Heart left ventricle (tissue), 16 donors: ENCODE results near the gene SHC1. TPM values are rescaled to one million over a fixed set of nuclear protein-coding genes. Genes with fewer than 3 reads are reported as not detected.

Experiments
- ATAC-seq, 4 donors: fragments of 200-7000 bp; cut with Tn5 transposase; one replicate each; pipeline ENCODE4 v1.9.1; 2020 to 2022; ENCODE audit warnings: moderate library complexity in 4 of 4, mild to moderate bottlenecking in 3 of 4, moderate number of reproducible peaks in 1 of 4
- DNase-seq, 5 donors: peaks; one replicate each; pipeline ENCODE4 v3.0.0-alpha.2; 2020
- H3K27ac ChIP-seq, 12 donors: fragments of 200-600 bp; sonication (generic) in 4 of 12; one replicate each; pipeline versions ENCODE4 v1.5.0 to v1.8.0; 2016 to 2022; ENCODE audit warnings: mild to moderate bottlenecking in 2 of 12
- H3K27me3 ChIP-seq, 9 donors: fragments of 200-600 bp; sonication (generic) in 2 of 9; one replicate each; pipeline versions ENCODE4 v1.5.1 to v1.8.0; 2016 to 2022; ENCODE audit warnings: mild to moderate bottlenecking in 3 of 9
- H3K36me3 ChIP-seq, 9 donors: fragments of 200-600 bp; sonication (generic) in 2 of 9; one replicate each; pipeline versions ENCODE4 v1.5.0 to v1.8.0; 2018 to 2022; ENCODE audit warnings: mild to moderate bottlenecking in 2 of 9
- H3K4me1 ChIP-seq, 12 donors: fragments of 200-600 bp; sonication (generic) in 4 of 12; one replicate each; pipeline versions ENCODE4 v1.5.0 to v1.8.0; 2016 to 2022; ENCODE audit warnings: mild to moderate bottlenecking in 3 of 12
- H3K4me3 ChIP-seq, 12 donors: fragments of 200-600 bp; sonication (generic) in 4 of 12; one replicate each; pipeline versions ENCODE4 v1.5.0 to v1.8.0; 2017 to 2022; ENCODE audit warnings: mild to moderate bottlenecking in 9 of 12, moderate library complexity in 4 of 12
- H3K9me3 ChIP-seq, 12 donors: fragments of 200-600 bp; sonication (generic) in 4 of 12; one replicate each; pipeline versions ENCODE4 v1.5.0 to v1.8.0; 2016 to 2022; ENCODE audit warnings: mild to moderate bottlenecking in 1 of 12
- POLR2A ChIP-seq, 2 donors: fragments of 450-650 bp; IDR thresholded peaks; one replicate each; pipeline ENCODE4 v1.6.1; 2017; ENCODE audit warnings: antibody characterized with exemption in 2 of 2, mild to moderate bottlenecking in 2 of 2, moderate library complexity in 2 of 2
- WGBS, 4 donors: extraction: QIAGEN DNeasy Blood & Tissue Kit in 2 of 4; methylation state at CpG; one replicate each; pipeline versions ENCODE4 v1.1.5 to v1.1.7; 2013 to 2018; 5-methylcytosine and 5-hydroxymethylcytosine counted together
- intact Hi-C, 10 donors: fragments of 100-400 bp; cut with DNase I; formaldehyde crosslinking; loops; one replicate each; pipeline versions ENCODE4 v1.11.1 to v1.14.2; 2022
- polyA plus RNA-seq, 2 donors: library from polyadenylated mRNA; stranded (reverse); fragments of 200-250 nt; gene quantifications; one replicate each; pipeline ENCODE4 v1.2.3, GENCODE V29; 2013
- total RNA-seq, 9 donors: library from RNA; depleted of rRNA in 2 of 9; stranded (reverse); fragments of >200 nt in 2 of 9; fragmentation: NEBNext Ultra II Directional in 3 of 9; extraction: Animal tissue kit (Norgen Biotek cat#: 25700) in 3 of 9; gene quantifications; one replicate each; pipeline versions ENCODE4 v1.1.0 to v1.2.4, GENCODE V29; 2016 to 2023
- TF ChIP-seq, protein P1 (sequence below), 12 donors: fragments of 200-600 bp; sonication (generic) in 4 of 12; IDR thresholded peaks; one replicate each; pipeline versions ENCODE4 v1.5.0 to v1.8.0; 2018 to 2022; ENCODE audit warnings: antibody characterized with exemption in 12 of 12, mild to moderate bottlenecking in 5 of 12
- donor health status: ischemic (EF 13 %, LVEDD 7.1; RV severe dilation, severe dysfunction).
- donor health status: healthy with polysubstance abuse.
- donor health status: DM: no; HTN: yes; CAD: no.
- donor health status: DM: no; HTN: no; CAD: no.
- donor health status: ischemic (EF 25% LVEDD 6.9; RV normal size, moderate dysfunction).
- donor health status: ischemic (EF 25% LVEDD 5.7; RV mildly dilated, moderate dysfunction).
- donor health status: healthy.
- donor health status: DM: yes; HTN: yes; CAD: no.
- donor health status: ischemic (EF 35%, LVEDD 5.7; RV mildly dilated, moderate dysfunction).
- donor health status: nonischemic (EF 11% LVEDD 7.7; RV severe dilation, severe dysfunction).
- donor health status: DM: yes; HTN: yes; CAD: no.
- donor health status: PGD.
- donor health status: ischemic (EF 29% LVEDD 5.4; RV normal size, mild dysfunction).
- donor health status: nonischemic (EF 23%, LVEDD 6.1; RV moderate dilation, normal function).

The SHC1 gene
- total and polyA plus RNA-seq, 11 donors = 23.6 to 115 (median 62.4) TPM

DNA sequence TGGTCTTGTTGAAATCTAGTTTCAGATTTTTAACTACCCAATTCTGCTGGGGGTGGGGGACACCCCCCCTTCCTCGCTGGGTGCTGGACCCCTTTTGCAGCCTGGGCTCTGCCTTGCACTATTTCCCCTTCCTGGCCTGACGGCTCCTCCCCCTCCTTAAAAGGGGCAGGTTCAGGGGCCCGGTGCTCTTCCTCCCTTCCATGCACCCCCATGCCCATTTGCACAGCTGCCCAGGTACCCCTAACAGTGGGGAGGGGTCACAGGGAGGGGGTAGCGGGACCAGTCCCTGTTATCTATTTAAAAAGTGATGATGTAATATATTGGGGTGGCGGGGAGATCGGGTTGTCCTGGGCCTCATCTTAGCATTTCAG is 47.4 kb upstream of the SHC1 start:
- Histone ChIP-seq H3K27me3 (no peaks in the 10 kb centered on the region), H3K4me3 (peak overlapping the region in 10 of 12 donors; percentile 44 to 69 (median 60)), H3K9me3 (no peaks in the 10 kb centered on the region), H3K27ac (peak overlapping the region; percentile 63 to 91 (median 84)), H3K4me1 (peaks cover 5 to 43% (median 18%) of the 10 kb centered on the region in 12 donors), H3K36me3 (peaks cover 0 to 25% (median 17%) of the 10 kb centered on the region in 9 donors)
- intact Hi-C loops = loop anchor here in 5 of 10 donors (2.0 to 5.0 kb wide), 8 partner anchors 15 to 61 kb away; partner anchors contain the start of genes ADAM15 (in 2 of the 5), PYGO2 (in 2 of the 5), CKS1B (in 1 of the 5) and PBXIP1 (in 1 of the 5)
- 55 to 58% (median 57%) methylated on average over 6 of the region's 6 CpGs for WGBS, 4 donors
- TF ChIP-seq POLR2A (IDR thresholded peaks at IDR 0.05) = no peak
- TF ChIP-seq, protein P1, sequence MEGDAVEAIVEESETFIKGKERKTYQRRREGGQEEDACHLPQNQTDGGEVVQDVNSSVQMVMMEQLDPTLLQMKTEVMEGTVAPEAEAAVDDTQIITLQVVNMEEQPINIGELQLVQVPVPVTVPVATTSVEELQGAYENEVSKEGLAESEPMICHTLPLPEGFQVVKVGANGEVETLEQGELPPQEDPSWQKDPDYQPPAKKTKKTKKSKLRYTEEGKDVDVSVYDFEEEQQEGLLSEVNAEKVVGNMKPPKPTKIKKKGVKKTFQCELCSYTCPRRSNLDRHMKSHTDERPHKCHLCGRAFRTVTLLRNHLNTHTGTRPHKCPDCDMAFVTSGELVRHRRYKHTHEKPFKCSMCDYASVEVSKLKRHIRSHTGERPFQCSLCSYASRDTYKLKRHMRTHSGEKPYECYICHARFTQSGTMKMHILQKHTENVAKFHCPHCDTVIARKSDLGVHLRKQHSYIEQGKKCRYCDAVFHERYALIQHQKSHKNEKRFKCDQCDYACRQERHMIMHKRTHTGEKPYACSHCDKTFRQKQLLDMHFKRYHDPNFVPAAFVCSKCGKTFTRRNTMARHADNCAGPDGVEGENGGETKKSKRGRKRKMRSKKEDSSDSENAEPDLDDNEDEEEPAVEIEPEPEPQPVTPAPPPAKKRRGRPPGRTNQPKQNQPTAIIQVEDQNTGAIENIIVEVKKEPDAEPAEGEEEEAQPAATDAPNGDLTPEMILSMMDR (IDR thresholded peaks at IDR 0.05) = no peak
- DNase-seq = no peak
- peak in 1 of 4 donors; percentile 1 for ATAC-seq

- H3K9me3 ChIP-seq = no peaks in the 10 kb centered on the region
- peak overlapping the region; percentile 1 to 69 (median 56) for H3K4me3 ChIP-seq
- H3K27ac ChIP-seq = peak overlapping the region; percentile 63 to 91 (median 84)
- ATAC-seq = peak; percentile 85 to 94 (median 90)
- H3K36me3 ChIP-seq = peaks cover 0 to 25% (median 17%) of the 10 kb centered on the region in 9 donors
- peaks cover 5 to 44% (median 24%) of the 10 kb centered on the region in 12 donors for H3K4me1 ChIP-seq
- TF ChIP-seq POLR2A (IDR thresholded peaks at IDR 0.05) = peak in 1 of 2 donors; percentile 52
- TF ChIP-seq, protein P1 (IDR thresholded peaks at IDR 0.05) = peak; percentile 97 to 100 (median 98)
- no peaks in the 10 kb centered on the region for H3K27me3 ChIP-seq
- DNase-seq = peak; percentile 86 to 94 (median 91)
- 4 to 6% (median 5%) methylated on average over 29 to 49 of the region's 49 CpGs for WGBS, 4 donors
- intact Hi-C loops = loop anchor here in 5 of 10 donors (2.0 to 5.0 kb wide), 8 partner anchors 14 to 60 kb away; partner anchors contain the start of genes ADAM15 (in 2 of the 5), PYGO2 (in 2 of the 5), CKS1B (in 1 of the 5) and PBXIP1 (in 1 of the 5)
Observed at GRCh38 chr1:155017041-155017945, 46.7 kb upstream of the SHC1 start.

GRCh38 chr1:155016231-155016831 is 45.8 kb upstream of the SHC1 start:
- Histone ChIP-seq H3K4me3 (no peak overlapping the region), H3K4me1 (peaks cover 8 to 54% (median 29%) of the 10 kb centered on the region in 12 donors)
- 81 to 91% (median 88%) methylated on average over 24 to 26 of the region's 26 CpGs for WGBS, 4 donors

More at GRCh38 chr1:155016231-155016831, 45.8 kb upstream of the SHC1 start:
- ATAC-seq (no peak), DNase-seq (peak in 1 of 5 donors; percentile 61)
- Histone ChIP-seq H3K27ac (peak overlapping the region; percentile 63 to 91 (median 84)), H3K9me3 (no peaks in the 10 kb centered on the region), H3K36me3 (peaks cover 0 to 25% (median 17%) of the 10 kb centered on the region in 9 donors), H3K27me3 (no peaks in the 10 kb centered on the region)
- intact Hi-C loops = loop anchor here in 5 of 10 donors (2.0 to 5.0 kb wide), 8 partner anchors 14 to 59 kb away; partner anchors contain the start of genes ADAM15 (in 2 of the 5), PYGO2 (in 2 of the 5), CKS1B (in 1 of the 5) and PBXIP1 (in 1 of the 5)
- TF ChIP-seq, protein P1 (IDR thresholded peaks at IDR 0.05) = no peak
- TF ChIP-seq POLR2A (IDR thresholded peaks at IDR 0.05) = no peak
